Stimulated activated CD4-positive, alpha-beta T cell treated with anti-CD3 and anti-CD28 coated beads, Interleukin-12 subunit alpha, Interleukin-12 subunit beta, amount 100 ng/mL, for 48 hours (primary cell): Measurements from ENCODE around the gene CA6.
"Not testable (repeated sequence)": the region's sequence is repeated elsewhere in the genome, so short reads cannot be mapped to it uniquely, and the experiment has no call there.

Source experiments
- DNase-seq, 3 donors: peaks; one replicate each; pipeline ENCODE4 v3.0.0-alpha.2; 2020; ENCODE audit warnings: low read depth in 2 of 3, low spot score in 1 of 3

CA6 gene

DNA sequence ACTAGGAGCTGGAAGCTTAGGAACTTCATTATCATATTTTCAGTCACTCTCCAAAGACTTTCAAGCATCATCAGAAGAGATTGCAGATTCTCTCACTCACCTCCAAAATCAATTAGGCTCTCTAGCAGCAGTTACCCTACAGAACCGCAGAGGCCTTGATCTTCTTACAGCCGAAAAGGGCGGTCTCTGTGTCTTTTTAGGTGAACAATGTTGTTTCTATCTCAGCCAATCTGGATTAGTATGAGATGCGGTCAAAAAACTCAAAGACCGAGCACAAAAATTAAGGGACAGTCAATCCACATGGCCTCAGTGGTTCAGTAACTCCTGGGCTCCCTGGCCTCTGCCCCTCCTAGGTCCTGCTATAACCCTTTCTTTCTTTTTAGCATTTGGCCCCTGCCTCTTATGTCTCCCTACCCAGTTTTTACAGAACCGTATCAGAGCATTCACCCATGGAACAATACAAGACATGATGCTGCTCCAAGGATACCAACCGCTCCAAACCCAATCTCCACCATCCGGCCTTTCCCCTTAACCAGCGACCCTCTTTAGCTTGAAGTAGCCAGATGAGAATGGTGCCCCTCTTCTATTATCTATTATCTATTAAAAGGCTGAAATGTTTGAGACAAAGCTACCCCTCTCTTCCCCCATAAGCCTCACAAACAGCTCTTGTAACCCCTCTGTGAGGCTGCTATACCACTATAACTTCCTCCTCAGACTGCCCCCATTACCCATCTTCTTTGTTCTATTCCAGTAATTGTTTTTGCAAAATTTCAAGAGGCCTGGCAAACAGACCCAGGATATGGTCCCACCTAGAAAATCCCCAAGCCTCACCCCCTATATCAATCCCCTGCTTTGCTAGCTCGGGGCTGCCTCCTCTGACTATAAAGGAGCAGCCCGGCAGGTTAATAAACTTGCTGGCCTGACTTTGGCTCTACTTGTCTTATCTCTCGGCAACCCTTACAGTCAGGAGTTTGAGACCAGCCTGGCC lies 18.7 kb upstream of the CA6 start:
- no peak for DNase-seq

GRCh38 chr1:8930116-8930515 lies 15.6 kb upstream of the CA6 start:
- DNase-seq: no peak

DNA sequence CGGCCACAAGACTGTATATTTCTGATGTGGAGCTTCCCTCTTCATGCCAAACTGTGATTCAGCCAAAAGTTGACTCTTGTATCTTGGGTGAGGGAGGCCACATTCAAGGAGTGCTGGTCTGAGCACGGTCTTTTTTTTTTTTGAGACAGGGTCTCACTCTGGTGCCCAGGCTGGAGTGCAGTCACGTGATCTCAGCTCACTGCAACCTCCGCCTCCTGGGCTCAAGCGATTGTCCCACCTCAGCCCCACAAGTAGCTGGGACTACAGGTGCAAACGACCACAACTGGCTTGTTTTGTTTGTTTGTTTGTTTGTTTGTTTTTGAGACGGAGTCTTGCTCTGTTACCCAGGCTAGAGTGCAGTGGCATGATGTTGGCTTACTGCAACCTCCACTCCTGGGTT lies 8.6 kb upstream of the CA6 start:
- not testable (repeated sequence) for DNase-seq

DNA sequence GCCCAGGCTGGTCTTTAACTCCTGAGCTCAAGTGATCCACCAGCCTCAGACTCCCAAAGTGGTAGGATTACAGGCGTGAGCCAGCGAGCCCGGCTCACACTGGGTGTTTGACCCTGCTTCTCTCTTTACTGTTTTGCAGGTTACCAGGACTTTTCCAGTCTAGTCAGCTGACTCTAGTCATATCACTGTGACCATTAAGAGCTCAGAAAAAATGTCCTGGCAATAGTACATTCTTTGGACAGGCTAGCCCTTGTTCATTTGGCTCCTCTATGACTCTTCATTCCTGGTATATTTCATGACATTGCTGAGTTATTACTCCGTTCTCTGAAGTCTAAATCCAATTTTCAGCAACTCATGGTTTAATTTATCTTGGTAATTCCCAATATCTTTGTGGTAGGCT lies 8.0 kb upstream of the CA6 start:
- no peak for DNase-seq

GRCh38 chr1:8938232-8938999 lies 7.3 kb upstream of the CA6 start:
- no peak for DNase-seq

DNA sequence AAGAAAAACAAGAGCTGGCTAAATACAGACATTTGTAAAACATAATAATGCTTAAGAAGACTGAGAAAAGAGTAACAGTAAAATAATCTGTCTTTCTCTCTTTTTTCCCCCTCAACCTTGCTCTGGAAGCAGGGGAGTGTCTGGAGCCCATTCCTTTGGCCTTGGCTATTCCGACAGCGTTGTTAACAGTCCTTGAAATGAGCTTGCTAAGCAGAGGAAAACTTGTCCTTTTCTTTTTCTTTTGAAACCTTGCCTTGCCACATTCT lies 6.7 kb upstream of the CA6 start:
- no peak for DNase-seq

GRCh38 chr1:8939362-8939995 lies 6.2 kb upstream of the CA6 start:
- no peak for DNase-seq

- no peak for DNase-seq
Observed at GRCh38 chr1:8941906-8942305, 3.8 kb upstream of the CA6 start.

DNA sequence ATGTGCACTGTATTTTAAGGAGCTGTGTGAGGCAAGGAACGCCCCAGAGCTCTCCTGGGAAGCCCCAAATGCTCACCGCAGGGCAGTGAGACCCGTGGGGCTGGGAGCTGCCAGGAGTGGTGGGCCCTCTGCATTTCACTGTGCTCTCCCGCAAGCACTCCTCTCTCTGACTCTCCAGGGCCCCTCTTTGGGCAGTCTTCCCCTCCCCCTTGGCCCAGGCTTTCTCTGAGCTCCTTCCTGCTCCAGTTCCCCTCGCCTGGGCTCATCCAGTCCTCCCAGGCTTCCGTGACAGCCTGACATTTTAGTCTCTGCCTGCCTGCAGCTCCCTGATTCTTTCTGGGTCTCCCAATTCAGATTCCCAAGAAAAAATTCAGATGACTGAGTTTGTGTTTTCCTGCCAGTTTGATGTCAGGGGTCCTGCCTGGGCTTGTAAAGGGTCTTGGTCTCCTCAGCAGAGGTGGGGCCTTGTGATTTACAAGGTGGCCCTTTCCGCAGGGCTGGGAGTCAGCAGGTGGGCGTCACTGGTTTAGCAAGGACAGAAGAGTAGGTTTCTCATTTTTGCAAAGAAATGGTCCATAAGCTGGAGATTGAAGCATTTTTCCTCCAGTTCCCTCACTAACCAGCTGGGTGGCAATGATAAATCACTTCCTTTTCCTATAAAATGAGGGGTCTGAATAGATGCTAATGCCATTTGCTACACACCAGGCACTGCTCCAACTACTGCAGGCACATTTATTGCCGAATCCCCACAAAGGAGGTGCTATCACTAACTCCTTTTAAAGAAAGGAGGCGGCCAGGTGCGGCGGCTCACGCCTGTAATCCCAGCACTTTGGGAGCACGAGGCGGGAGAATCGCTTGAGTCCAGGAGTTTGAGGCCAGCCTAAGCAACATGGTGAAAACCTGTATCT lies 1.9 kb upstream of the CA6 start:
- DNase-seq: no peak

DNA sequence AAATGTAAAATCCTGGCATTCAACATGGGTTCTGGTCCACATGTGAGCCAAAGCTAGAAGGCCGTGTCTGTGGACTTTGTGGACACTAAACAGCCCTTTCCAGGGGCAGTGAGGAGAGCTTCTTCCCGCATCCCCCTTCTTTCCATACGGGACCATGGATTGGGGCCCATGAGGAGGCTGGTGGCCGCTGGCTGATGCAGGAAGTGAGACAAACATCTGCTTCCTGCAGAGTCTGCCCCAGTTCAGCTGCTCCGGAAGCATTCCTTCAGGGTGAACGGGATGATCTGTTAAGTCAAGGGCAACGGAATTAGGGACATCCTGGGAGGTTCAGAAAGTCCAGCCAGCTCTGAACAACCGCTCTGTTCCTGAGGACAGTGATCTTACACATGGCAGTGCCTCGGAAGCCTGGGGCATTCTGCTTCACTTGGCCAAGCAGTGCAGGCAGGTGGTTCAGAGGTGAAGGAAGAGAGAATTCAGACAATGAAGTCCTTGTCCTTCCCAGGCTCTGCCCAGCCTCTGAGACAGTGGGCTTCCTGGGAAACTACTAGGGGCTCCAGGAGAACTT lies 1.5 kb downstream of the CA6 start:
- no peak for DNase-seq

DNA sequence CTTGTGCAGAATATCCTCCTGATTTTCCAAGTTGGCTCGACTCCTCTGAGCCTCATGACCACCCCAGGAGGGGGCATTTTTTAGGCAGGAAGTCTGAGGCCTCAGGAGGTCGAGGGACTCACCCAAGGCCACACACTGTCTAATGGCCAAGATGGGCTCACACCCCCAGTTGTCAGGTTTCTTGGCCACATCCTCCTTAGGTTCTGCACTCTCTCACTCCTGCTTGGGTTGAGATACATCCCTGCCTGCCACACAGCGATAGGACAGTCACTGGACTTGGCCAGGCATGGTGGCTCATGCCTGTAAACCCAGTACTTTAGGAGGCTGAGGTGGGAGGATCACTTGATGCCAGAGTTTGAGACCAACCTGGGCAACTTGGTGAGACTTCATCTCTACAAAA lies 4.6 kb downstream of the CA6 start:
- DNase-seq: no peak

DNA sequence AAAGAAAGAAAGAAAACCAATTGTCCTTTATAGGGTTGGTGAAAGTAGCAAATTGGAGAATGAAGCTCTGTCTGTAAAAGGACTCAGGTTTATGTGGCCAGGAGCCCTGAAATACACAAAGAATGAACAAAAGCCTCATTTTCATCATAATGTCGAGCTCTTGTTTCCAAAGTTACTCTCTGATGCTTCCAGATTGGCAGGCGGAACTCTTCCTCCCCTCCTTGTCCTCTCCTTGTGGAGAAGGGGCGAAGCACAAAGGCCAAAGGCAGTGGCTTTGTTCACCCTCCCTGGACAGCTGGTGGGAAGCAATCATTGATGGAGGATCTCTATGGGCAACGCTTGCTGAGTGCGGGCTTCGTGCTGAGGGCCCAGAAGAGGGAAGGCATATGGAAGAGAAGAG lies 5.6 kb downstream of the CA6 start:
- no peak for DNase-seq

- DNase-seq: no peak
Observed at GRCh38 chr1:8955406-8955805, 9.7 kb downstream of the CA6 start.

DNA sequence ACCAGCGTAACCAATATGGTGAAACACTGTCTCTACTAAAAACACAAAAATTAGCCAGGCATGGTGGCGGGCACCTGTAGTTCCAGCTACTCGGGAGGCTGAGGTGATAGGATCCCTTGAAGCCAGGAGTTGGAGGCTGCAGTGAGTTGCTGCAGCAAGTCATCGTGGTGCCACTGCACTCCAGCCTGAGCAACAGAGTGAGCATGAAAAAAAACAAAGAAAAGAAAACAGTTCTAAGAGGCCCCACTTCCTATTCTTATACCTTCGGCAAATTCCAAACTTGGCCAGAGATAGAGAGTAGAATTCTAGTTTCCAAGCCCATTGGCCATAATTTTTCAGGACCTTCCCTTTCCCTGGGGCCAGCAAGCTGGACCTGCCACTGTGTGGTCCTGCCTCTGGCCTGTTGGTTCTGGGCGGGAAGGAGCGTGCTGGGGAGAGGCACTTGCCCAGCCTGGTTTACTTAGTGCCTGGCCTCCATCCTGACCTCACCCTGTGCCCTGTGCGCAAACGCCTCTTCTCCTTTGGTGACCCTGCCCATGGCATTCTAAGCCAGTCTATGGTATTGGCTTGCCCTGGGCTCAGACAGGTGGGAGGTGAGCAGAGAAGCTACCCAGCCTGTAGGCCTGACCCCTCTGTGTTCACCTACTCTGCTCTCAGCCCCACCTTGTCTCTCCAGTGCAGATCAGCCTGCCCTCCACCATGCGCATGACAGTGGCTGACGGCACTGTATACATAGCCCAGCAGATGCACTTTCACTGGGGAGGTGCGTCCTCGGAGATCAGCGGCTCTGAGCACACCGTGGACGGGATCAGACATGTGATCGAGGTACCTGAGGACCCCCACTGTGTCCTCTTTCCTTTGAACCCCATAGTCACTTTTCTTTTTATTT lies 11.0 kb downstream of the CA6 start:
- no peak for DNase-seq

GRCh38 chr1:8962812-8963530 lies 17.3 kb downstream of the CA6 start:
- DNase-seq: peak in 2 of 3 donors; percentile 37 to 41

DNA sequence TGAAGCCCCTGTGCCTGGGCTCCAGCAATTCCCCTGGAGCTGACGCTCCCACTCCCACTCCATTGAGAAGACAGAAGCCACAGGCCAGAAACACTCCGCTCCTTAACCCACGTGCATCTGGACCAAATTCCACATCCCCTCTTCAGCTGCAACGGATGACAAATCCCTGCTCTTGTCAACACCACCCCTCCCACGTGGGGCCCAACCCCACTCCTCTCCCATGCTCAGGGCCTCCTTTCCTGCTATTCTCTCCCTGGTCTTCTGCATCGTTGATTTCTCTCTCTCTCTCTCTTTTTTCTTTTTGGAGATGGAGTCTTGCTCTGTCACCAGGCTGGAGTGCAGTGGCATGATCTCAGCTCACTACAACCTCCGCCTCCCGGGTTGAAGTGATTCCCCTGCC lies 18.3 kb downstream of the CA6 start:
- DNase-seq: no peak

DNA sequence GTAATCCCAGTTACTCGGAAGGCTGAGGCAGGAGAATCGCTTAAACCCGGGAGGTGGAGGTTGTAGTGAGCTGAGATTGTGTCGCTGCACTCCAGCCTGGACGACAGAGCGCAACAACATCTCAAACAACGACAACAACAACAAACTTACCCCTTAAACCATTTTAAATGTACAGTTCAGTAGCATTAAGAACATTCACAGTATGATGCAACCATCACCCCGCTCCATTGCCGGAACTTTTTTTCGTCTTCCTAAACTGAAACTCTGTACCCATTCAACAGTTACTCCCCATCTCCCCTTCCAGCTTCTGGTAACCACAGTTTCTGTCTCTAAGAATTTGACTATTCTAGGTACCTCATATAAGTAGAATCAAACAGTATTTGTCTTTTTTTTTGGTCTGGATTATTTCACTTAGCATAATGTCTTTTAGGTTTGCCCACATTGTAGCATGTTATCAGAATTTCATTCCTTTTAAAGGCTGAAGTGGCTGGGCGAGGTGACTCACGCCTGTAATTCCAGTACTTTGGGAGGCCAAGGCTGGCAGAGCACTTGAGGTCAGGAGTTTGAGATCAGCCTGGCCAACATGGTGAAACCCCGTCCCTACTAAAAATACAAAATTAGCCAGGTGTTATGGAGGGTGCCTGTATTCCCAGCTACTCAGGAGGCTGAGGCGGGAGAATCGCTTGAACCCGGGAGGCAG lies 19.6 kb downstream of the CA6 start:
- no peak for DNase-seq

- DNase-seq: no peak
Observed at GRCh38 chr1:8966606-8967005, 20.9 kb downstream of the CA6 start.
